B cell (primary cell): ENCODE results near the gene ARFGEF2. TPM values are rescaled to one million over a fixed set of nuclear protein-coding genes. Genes with fewer than 3 reads are reported as not detected.

Experiments used
- ATAC-seq: fragments of 200-7000 bp; cut with Tn5 transposase; one replicate; pipeline ENCODE4 v1.10.0; 2021; ENCODE audit warnings: low read depth, mild to moderate bottlenecking, moderate number of reproducible peaks, moderate library complexity
- CTCF ChIA-PET: fragments of 350-600 bp; sonication (Branson Sonifier 250); formaldehyde crosslinking; loops from one replicate; lab custom pipeline; 2021; ENCODE audit warnings: antibody characterized with exemption, inconsistent platforms; lab: Charles Lee
- POLR2A ChIA-PET: fragments of 350-600 bp; sonication (Branson Sonifier 250); formaldehyde crosslinking; loops from one replicate; lab custom pipeline; 2021; ENCODE audit warnings: antibody characterized with exemption; lab: Charles Lee
- DNase-seq: peaks from one replicate; pipeline ENCODE4 v3.0.0; 2013
- H2AFZ ChIP-seq: 2 replicates; pipeline ENCODE4 v1.6.1; 2012; ENCODE audit warnings: mild to moderate bottlenecking, low read depth, low read length; ENCODE audit not compliant: insufficient read depth, poor library complexity, severe bottlenecking
- H3K27ac ChIP-seq, 2 donors: 1 replicate in 1 of 2; 2 replicates in 1 of 2; pipeline ENCODE4 v1.5.1; 2012 to 2013; ENCODE audit warnings: low read length in 2 of 2, mild to moderate bottlenecking in 2 of 2, moderate library complexity in 1 of 2
- H3K27me3 ChIP-seq, 4 experiments: fragments of 200-600 bp in 1 of 4; sonication (generic) in 1 of 4; replicated peaks in 1 of 4; 1 replicate in 2 of 4; 2 replicates in 2 of 4; pipeline versions ENCODE4 v1.6.1 to v1.7.0; 2013 to 2016; ENCODE audit warnings: low read length in 3 of 4, mild to moderate bottlenecking in 2 of 4, mixed read lengths in 1 of 4, moderate library complexity in 1 of 4; ENCODE audit not compliant: insufficient read depth in 4 of 4, control insufficient read depth in 3 of 4; ENCODE audit errors: control extremely low read depth in 1 of 4
- H3K36me3 ChIP-seq, 2 experiments: replicated peaks in 1 of 2; 1 replicate in 1 of 2; 2 replicates in 1 of 2; pipeline versions ENCODE4 v1.6.1 to v1.7.1; 2013; ENCODE audit warnings: low read length in 1 of 2; ENCODE audit not compliant: insufficient read depth in 2 of 2, control insufficient read depth in 1 of 2; ENCODE audit errors: control extremely low read depth in 1 of 2, extremely low read depth in 1 of 2
- H3K4me1 ChIP-seq, 2 donors: fragments of 200-600 bp in 1 of 2; sonication (generic) in 1 of 2; 1 replicate in 1 of 2; 2 replicates in 1 of 2; pipeline versions ENCODE4 v1.5.1 to v1.6.1; 2013 to 2017; ENCODE audit warnings: low read length in 2 of 2; ENCODE audit not compliant: control insufficient read depth in 2 of 2, insufficient read depth in 2 of 2
- H3K4me2 ChIP-seq: replicated peaks from 2 replicates; pipeline ENCODE3; 2012; ENCODE audit warnings: mild to moderate bottlenecking, low read depth, low read length; ENCODE audit not compliant: poor library complexity, severe bottlenecking
- H3K4me3 ChIP-seq, 5 experiments: fragments of 200-600 bp in 1 of 5; sonication (generic) in 1 of 5; 1 replicate in 3 of 5; 2 replicates in 2 of 5; pipeline versions ENCODE4 v1.5.1 to v1.7.0; 2011 to 2016; ENCODE audit warnings: low read length in 4 of 5, mild to moderate bottlenecking in 4 of 5, low read depth in 2 of 5, control low read depth in 1 of 5, moderate library complexity in 1 of 5; ENCODE audit not compliant: insufficient read depth in 1 of 5; ENCODE audit errors: control extremely low read depth in 1 of 5, extremely low read depth in 1 of 5
- H3K79me2 ChIP-seq: fragments of 200-600 bp; sonication (generic); one replicate; pipeline ENCODE4 v1.6.0; 2016; ENCODE audit warnings: low read length; ENCODE audit not compliant: control insufficient read depth, insufficient read depth
- H3K9ac ChIP-seq: fragments of 200-600 bp; sonication (generic); 2 replicates; pipeline ENCODE4 v1.6.1; 2017; ENCODE audit warnings: mild to moderate bottlenecking, low read length, moderate library complexity
- H3K9me3 ChIP-seq, 3 donors: one replicate each; pipeline versions ENCODE4 v1.6.1 to v1.7.1; 2013; ENCODE audit warnings: low read length in 2 of 3; ENCODE audit not compliant: control insufficient read depth in 2 of 3, insufficient read depth in 1 of 3; ENCODE audit errors: control extremely low read depth in 1 of 3
- H4K20me1 ChIP-seq: 2 replicates; pipeline ENCODE4 v1.6.0; 2012; ENCODE audit warnings: mild to moderate bottlenecking, low read length; ENCODE audit not compliant: insufficient read depth, control insufficient read depth, poor library complexity, severe bottlenecking
- H3K27ac Mint-ChIP-seq: one replicate; pipeline ENCODE4 v1.8.0; 2021; ENCODE audit warnings: mixed read lengths
- H3K27me3 Mint-ChIP-seq: one replicate; pipeline ENCODE4 v1.8.0; 2021; ENCODE audit warnings: mixed read lengths
- H3K4me1 Mint-ChIP-seq: one replicate; pipeline ENCODE4 v1.8.0; 2021; ENCODE audit warnings: mixed read lengths
- H3K4me3 Mint-ChIP-seq: one replicate; pipeline ENCODE4 v1.8.0; 2021; ENCODE audit warnings: mixed read lengths
- H3K9me3 Mint-ChIP-seq: one replicate; pipeline ENCODE4 v1.8.0; 2022; ENCODE audit warnings: mixed read lengths; ENCODE audit not compliant: insufficient read depth
- EZH2 ChIP-seq: IDR thresholded peaks from 2 replicates; pipeline ENCODE4 v1.6.1; 2012; ENCODE audit warnings: borderline replicate concordance, low read depth, mild to moderate bottlenecking, moderate library complexity, low read length; ENCODE audit not compliant: insufficient read depth, poor library complexity, severe bottlenecking
- WGBS: methylation state at CpG from one replicate; pipeline ENCODE4 v1.1.5; 2013; ENCODE audit warnings: missing lambda C conversion rate; ENCODE audit not compliant: insufficient coverage; 5-methylcytosine and 5-hydroxymethylcytosine counted together
- intact Hi-C: fragments of 100-400 bp; cut with micrococcal nuclease; formaldehyde crosslinking; loops from one replicate; pipeline ENCODE4 v1.10.0; 2022
- polyA plus RNA-seq: library from polyadenylated mRNA; depleted of rRNA; stranded (reverse); fragments of >200 nt; gene quantifications from 2 replicates; pipeline ENCODE4 v1.2.3, GENCODE V29; 2012
- total RNA-seq, 2 donors: library from RNA; stranded (reverse); fragments of 120-200 nt in 1 of 2; gene quantifications; 1 replicate in 1 of 2; 2 replicates in 1 of 2; pipeline versions ENCODE4 v1.2.3 to v1.2.4, GENCODE V29; 2013 to 2022
- TF ChIP-seq, protein P1 (sequence below): fragments of 200-600 bp; IDR thresholded peaks from one replicate; pipeline ENCODE4 v1.8.0; 2022; ENCODE audit warnings: antibody characterized with exemption, mild to moderate bottlenecking

Gene ARFGEF2
- total and polyA plus RNA-seq, 2 donors (not counting 1 experiment from before 2014, with no cell fraction given), result 10.8 to 34.3 TPM

DNA sequence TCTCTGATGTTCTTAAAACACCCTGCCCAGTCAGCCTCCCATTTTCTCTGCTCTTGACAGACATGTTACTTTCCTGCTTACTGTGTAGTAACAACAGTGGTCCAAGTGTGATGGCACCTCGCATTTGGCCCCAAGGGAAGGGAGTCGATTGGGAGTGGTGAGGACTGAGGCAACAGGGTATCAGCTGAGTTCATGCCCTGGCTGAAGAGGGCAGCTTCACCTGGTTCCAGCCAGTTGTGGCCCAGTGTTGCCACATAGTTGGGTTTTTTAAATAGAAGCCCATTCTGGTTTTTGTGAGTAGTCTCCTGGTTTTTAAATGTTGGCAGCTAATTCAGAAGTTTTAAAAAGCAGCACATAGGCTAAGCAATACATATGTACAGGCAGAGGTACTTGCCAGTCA, 37.2 kb downstream of the ARFGEF2 start:
- Histone ChIP-seq H3K4me1 (no peaks in the 10 kb centered on the region), H3K9ac (no peak overlapping the region), H3K4me2 (no peak overlapping the region), H3K27ac (no peak overlapping the region), H3K36me3 (peaks cover 10 to 64% of the 10 kb centered on the region in 2 experiments), H4K20me1 (no peaks in the 10 kb centered on the region), H3K4me3 (no peak overlapping the region), H3K9me3 (no peaks in the 10 kb centered on the region), H3K79me2 (peaks cover 4% of the 10 kb centered on the region), H3K27me3 (no peaks in the 10 kb centered on the region), H2AFZ (no peak overlapping the region)
- no peaks in the 10 kb centered on the region for H3K4me1 Mint-ChIP-seq
- POLR2A ChIA-PET, result no interaction called here
- TF ChIP-seq, protein P1, sequence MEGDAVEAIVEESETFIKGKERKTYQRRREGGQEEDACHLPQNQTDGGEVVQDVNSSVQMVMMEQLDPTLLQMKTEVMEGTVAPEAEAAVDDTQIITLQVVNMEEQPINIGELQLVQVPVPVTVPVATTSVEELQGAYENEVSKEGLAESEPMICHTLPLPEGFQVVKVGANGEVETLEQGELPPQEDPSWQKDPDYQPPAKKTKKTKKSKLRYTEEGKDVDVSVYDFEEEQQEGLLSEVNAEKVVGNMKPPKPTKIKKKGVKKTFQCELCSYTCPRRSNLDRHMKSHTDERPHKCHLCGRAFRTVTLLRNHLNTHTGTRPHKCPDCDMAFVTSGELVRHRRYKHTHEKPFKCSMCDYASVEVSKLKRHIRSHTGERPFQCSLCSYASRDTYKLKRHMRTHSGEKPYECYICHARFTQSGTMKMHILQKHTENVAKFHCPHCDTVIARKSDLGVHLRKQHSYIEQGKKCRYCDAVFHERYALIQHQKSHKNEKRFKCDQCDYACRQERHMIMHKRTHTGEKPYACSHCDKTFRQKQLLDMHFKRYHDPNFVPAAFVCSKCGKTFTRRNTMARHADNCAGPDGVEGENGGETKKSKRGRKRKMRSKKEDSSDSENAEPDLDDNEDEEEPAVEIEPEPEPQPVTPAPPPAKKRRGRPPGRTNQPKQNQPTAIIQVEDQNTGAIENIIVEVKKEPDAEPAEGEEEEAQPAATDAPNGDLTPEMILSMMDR, result no peak
- no peak for TF ChIP-seq EZH2
- ATAC-seq (no peak), DNase-seq (no peak)
- no peak overlapping the region for H3K27ac Mint-ChIP-seq
- 100% methylated on average over 2 of the region's 2 CpGs for WGBS
- no peaks in the 10 kb centered on the region for H3K27me3 Mint-ChIP-seq
- no peaks in the 10 kb centered on the region for H3K9me3 Mint-ChIP-seq
- CTCF ChIA-PET, result no interaction called here
- no peak overlapping the region for H3K4me3 Mint-ChIP-seq
- intact Hi-C loops, result no loop called here

DNA sequence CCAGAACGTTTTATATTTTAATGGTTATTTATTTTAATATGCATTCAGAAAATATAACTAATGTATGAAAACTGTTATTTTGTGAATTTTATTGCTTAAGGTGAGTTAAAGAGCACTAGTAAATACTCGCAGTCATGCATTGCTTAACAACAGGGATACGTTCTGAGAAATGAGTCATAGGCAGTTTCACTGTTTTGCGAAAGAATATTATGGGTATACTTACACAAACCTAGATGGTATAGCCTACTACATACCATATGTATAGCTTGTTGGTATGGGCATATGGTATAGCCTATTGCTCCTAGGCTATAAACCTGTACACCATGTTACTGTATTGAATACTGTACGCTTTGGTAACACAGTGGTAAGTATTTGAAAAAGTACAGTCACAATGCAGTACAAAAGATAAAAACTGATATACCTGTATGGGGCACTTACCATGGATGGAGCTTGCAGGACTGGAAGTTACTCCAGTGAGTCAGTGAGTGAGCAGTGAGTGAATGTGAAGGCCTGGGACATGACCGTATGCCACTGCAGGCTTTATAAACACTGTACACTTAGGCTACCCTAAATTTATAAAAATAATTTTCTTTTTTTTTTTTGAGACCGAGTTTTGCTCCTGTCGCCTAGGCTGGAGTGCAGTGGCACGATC, 38.5 kb downstream of the ARFGEF2 start:
- no peaks in the 10 kb centered on the region for H3K4me1 ChIP-seq
- Mint-ChIP-seq H3K9me3 (no peaks in the 10 kb centered on the region), H3K27me3 (no peaks in the 10 kb centered on the region), H3K27ac (no peak overlapping the region), H3K4me1 (no peaks in the 10 kb centered on the region), H3K4me3 (no peak overlapping the region)
- ATAC-seq (no peak), DNase-seq (no peak)
- H4K20me1 ChIP-seq, result no peaks in the 10 kb centered on the region
- peaks cover 10 to 60% of the 10 kb centered on the region in 2 experiments for H3K36me3 ChIP-seq
- CTCF ChIA-PET, result no interaction called here
- no peak overlapping the region for H3K9ac ChIP-seq
- 100% methylated on average over 1 of the region's 9 CpGs for WGBS
- peaks cover 3% of the 10 kb centered on the region for H3K79me2 ChIP-seq
- POLR2A ChIA-PET, result no interaction called here
- H2AFZ ChIP-seq, result no peak overlapping the region
- intact Hi-C loops, result no loop called here
- TF ChIP-seq, protein P1, result no peak
- TF ChIP-seq EZH2, result no peak
- no peak overlapping the region for H3K4me2 ChIP-seq
- H3K27ac ChIP-seq, result no peak overlapping the region
- H3K9me3 ChIP-seq, result no peaks in the 10 kb centered on the region
- no peak overlapping the region for H3K4me3 ChIP-seq
- H3K27me3 ChIP-seq, result no peaks in the 10 kb centered on the region
